ENCODE data around the gene DESI2.
A peak's percentile ranks its signal among the peaks of the same experiment; 100 is the strongest.

DESI2 gene

GRCh38 chr1:244727871-244728474 is 75.0 kb downstream of the DESI2 start:
- DNase-seq (ENCODE audit: low read depth) = no peak
- TF ChIP-seq CTCF (conservative IDR thresholded peaks at IDR 0.05; ENCODE audit: low read depth, low read length) = no peak
- no peak overlapping the region for H3K4me3 ChIP-seq (ENCODE audit: low read length)

- peak overlapping the region; percentile 47 for H3K4me3 ChIP-seq (ENCODE audit: low read length)
- no peak for TF ChIP-seq CTCF (conservative IDR thresholded peaks at IDR 0.05; ENCODE audit: low read depth, low read length)
- DNase-seq (ENCODE audit: low read depth) = no peak
Measured at GRCh38 chr1:244730153-244730933, 77.4 kb downstream of the DESI2 start.

GRCh38 chr1:244730934-244731434 is 78.1 kb downstream of the DESI2 start:
- no peak for TF ChIP-seq CTCF (conservative IDR thresholded peaks at IDR 0.05; ENCODE audit: low read depth, low read length)
- peak overlapping the region; percentile 14 for H3K4me3 ChIP-seq (ENCODE audit: low read length)
- no peak for DNase-seq (ENCODE audit: low read depth)

GRCh38 chr1:244731651-244732050 is 78.7 kb downstream of the DESI2 start:
- no peak for TF ChIP-seq CTCF (conservative IDR thresholded peaks at IDR 0.05; ENCODE audit: low read depth, low read length)
- DNase-seq (ENCODE audit: low read depth) = no peak

GRCh38 chr1:244732851-244733450 is 80.0 kb downstream of the DESI2 start:
- H3K4me3 ChIP-seq (ENCODE audit: low read length) = no peak overlapping the region
- DNase-seq (ENCODE audit: low read depth) = no peak
- TF ChIP-seq CTCF (conservative IDR thresholded peaks at IDR 0.05; ENCODE audit: low read depth, low read length) = no peak

More at GRCh38 chr1:244731651-244732050, 78.7 kb downstream of the DESI2 start:
- H3K4me3 ChIP-seq (ENCODE audit: low read length) = no peak overlapping the region

GRCh38 chr1:244735404-244735803 is 82.5 kb downstream of the DESI2 start:
- H3K4me3 ChIP-seq (ENCODE audit: low read length) = no peak overlapping the region
- TF ChIP-seq CTCF (conservative IDR thresholded peaks at IDR 0.05; ENCODE audit: low read depth, low read length) = no peak
- no peak for DNase-seq (ENCODE audit: low read depth)
